Measurements from ENCODE around the gene RSRC1.

DNA sequence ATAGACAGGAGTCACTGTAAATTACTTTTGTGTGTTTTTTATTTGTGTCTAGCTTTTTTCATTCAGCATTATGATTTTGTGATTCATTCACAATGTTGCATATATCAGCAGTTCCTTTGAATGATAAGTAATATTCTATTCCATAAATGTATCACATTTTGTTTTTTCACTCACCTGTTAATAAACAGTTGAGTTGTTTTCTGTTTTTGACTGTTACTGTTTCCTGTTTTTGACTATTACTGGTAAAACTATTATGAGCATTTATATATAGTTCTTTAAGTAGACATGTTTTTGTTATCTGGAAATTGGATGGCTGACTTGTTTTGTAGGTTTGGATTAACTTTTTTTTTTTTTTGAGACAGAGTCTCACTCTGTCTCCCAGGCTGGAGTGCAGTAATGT, 138.4 kb downstream of the RSRC1 start:
- TF ChIP-seq, protein P1, sequence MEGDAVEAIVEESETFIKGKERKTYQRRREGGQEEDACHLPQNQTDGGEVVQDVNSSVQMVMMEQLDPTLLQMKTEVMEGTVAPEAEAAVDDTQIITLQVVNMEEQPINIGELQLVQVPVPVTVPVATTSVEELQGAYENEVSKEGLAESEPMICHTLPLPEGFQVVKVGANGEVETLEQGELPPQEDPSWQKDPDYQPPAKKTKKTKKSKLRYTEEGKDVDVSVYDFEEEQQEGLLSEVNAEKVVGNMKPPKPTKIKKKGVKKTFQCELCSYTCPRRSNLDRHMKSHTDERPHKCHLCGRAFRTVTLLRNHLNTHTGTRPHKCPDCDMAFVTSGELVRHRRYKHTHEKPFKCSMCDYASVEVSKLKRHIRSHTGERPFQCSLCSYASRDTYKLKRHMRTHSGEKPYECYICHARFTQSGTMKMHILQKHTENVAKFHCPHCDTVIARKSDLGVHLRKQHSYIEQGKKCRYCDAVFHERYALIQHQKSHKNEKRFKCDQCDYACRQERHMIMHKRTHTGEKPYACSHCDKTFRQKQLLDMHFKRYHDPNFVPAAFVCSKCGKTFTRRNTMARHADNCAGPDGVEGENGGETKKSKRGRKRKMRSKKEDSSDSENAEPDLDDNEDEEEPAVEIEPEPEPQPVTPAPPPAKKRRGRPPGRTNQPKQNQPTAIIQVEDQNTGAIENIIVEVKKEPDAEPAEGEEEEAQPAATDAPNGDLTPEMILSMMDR (optimal IDR thresholded peaks at IDR 0.05 in 1 of 3, IDR thresholded peaks at IDR 0.05 in 1 of 3, conservative IDR thresholded peaks at IDR 0.05 in 1 of 3; ENCODE audit: extremely low read depth in 1 of 3, insufficient read depth in 2 of 3, low read length in 3 of 3), result no peak
- no peak for TF ChIP-seq EZH2 (IDR thresholded peaks at IDR 0.05; ENCODE audit: low read length)

Measured in keratinocyte (primary cell).